HPDE6-E6E7 (cell line): Measurements from ENCODE around the gene CCN6.

Source experiments
- DNase-seq: peaks from one replicate; pipeline ENCODE4 v3.0.0; 2011; ENCODE audit warnings: missing footprints; ENCODE audit errors: extremely low spot score

The CCN6 gene

GRCh38 chr6:112117554-112117953 is 63.6 kb downstream of the CCN6 start:
- DNase-seq, result peak; percentile 65

- DNase-seq, result no peak
Observed at GRCh38 chr6:112118034-112118433, 64.1 kb downstream of the CCN6 start.
